HepG2 (cell line): Measurements from ENCODE around the gene SPX. TPM values are rescaled to one million over a fixed set of nuclear protein-coding genes. Genes with fewer than 3 reads are reported as not detected.

Source experiments
- ATAC-seq: fragments of 200-7000 bp; cut with Tn5 transposase; 3 replicates; pipeline ENCODE4 v1.9.1; 2020; ENCODE audit warnings: mild to moderate bottlenecking, moderate library complexity
- BruUV-seq: library from RNA; stranded (reverse); fragments of 400-500 nt; replicated peaks from 2 replicates; lab custom pipeline; 2021; lab: Mats Ljungman, UMichigan
- CTCF ChIA-PET: fragments of 300-600 bp; formaldehyde crosslinking; extraction: SDS; loops from one replicate; lab custom pipeline; 2021; ENCODE audit warnings: low total read pairs, inconsistent platforms, low intra/inter-chr PET ratio; lab: Yijun Ruan, JAX
- POLR2A ChIA-PET: fragments of 350-600 bp; sonication (Branson Sonifier 250); formaldehyde crosslinking; loops from one replicate; lab custom pipeline; 2020; ENCODE audit warnings: antibody characterized with exemption, inconsistent platforms; lab: Yijun Ruan, JAX
- DNase-seq: peaks from one replicate; pipeline ENCODE4 v3.0.0-alpha.2; 2015; ENCODE audit warnings: low spot score
- FAIRE-seq: peaks from 3 replicates; lab custom pipeline; 2011; peaks lifted over from hg19 to GRCh38; lab: Jason Lieb, UNC
- H2AFZ ChIP-seq: one replicate; pipeline ENCODE4 v1.6.1; 2011; ENCODE audit warnings: low read length, inconsistent platforms
- H3K27ac ChIP-seq: fragments of 300-600 bp; 3 replicates; pipeline ENCODE4 v1.8.0; 2011; ENCODE audit warnings: mixed run types, mild to moderate bottlenecking, mixed read lengths, low read length, inconsistent platforms; ENCODE audit not compliant: insufficient read depth; ENCODE audit errors: extremely low read length
- H3K27me3 ChIP-seq, 2 experiments: fragments of 200-600 bp in 1 of 2; 2 replicates in 1 of 2; 3 replicates in 1 of 2; pipeline versions ENCODE4 v1.6.0 to v1.8.0; 2011; ENCODE audit warnings: low read length in 2 of 2, mild to moderate bottlenecking in 2 of 2, moderate library complexity in 2 of 2, inconsistent platforms in 1 of 2; ENCODE audit not compliant: insufficient read depth in 2 of 2, control insufficient read depth in 1 of 2
- H3K36me3 ChIP-seq, 2 experiments: fragments of 200-600 bp in 1 of 2; replicated peaks in 1 of 2; 2 replicates in 1 of 2; 3 replicates in 1 of 2; pipeline versions ENCODE4 v1.5.1 to v1.8.0; 2011; ENCODE audit warnings: low read length in 2 of 2, inconsistent platforms in 1 of 2; ENCODE audit not compliant: insufficient read depth in 2 of 2, control insufficient read depth in 1 of 2
- H3K4me1 ChIP-seq: 2 replicates; pipeline ENCODE4 v1.5.1; 2012; ENCODE audit warnings: low read length, inconsistent platforms; ENCODE audit not compliant: insufficient read depth
- H3K4me2 ChIP-seq: 2 replicates; pipeline ENCODE4 v1.6.0; 2011; ENCODE audit warnings: low read depth, low read length, inconsistent platforms
- H3K4me3 ChIP-seq, 3 experiments: fragments of 200-600 bp in 1 of 3; sonication (generic), shearing (Covaris generic) in 1 of 3; replicated peaks in 1 of 3; 2 replicates each; pipeline ENCODE4 v1.5.1; 2011 to 2016; ENCODE audit warnings: low read length in 3 of 3, inconsistent platforms in 2 of 3, low read depth in 2 of 3, mild to moderate bottlenecking in 2 of 3, control low read depth in 1 of 3, mixed read lengths in 1 of 3; ENCODE audit not compliant: insufficient read depth in 1 of 3
- H3K79me2 ChIP-seq: one replicate; pipeline ENCODE4 v1.6.1; 2011; ENCODE audit warnings: low read length, inconsistent platforms; ENCODE audit not compliant: insufficient read depth
- H3K9ac ChIP-seq: 2 replicates; pipeline ENCODE4 v1.6.0; 2011; ENCODE audit warnings: mild to moderate bottlenecking, low read depth, low read length, inconsistent platforms; ENCODE audit not compliant: insufficient read depth
- H3K9me3 ChIP-seq: 2 replicates; pipeline ENCODE4 v1.5.1; 2012; ENCODE audit warnings: mild to moderate bottlenecking, low read length
- H4K20me1 ChIP-seq: 2 replicates; pipeline ENCODE4 v1.6.0; 2011; ENCODE audit warnings: inconsistent platforms, mild to moderate bottlenecking, low read length, moderate library complexity; ENCODE audit not compliant: insufficient read depth
- AGO1 ChIP-seq: fragments of 200-400 bp; formaldehyde crosslinking; IDR thresholded peaks from 2 replicates; pipeline ENCODE4 v1.6.1; 2017; ENCODE audit warnings: mild to moderate bottlenecking, low read depth, low read length, moderate library complexity; ENCODE audit not compliant: poor library complexity, severe bottlenecking
- BCL3 ChIP-seq: sonication (generic); formaldehyde crosslinking; IDR thresholded peaks from 2 replicates; pipeline ENCODE4 v1.5.1; 2020; ENCODE audit warnings: mild to moderate bottlenecking, missing genetic modification reagents, moderate library complexity
- HES4 ChIP-seq: sonication (generic); formaldehyde crosslinking; IDR thresholded peaks from 2 replicates; pipeline ENCODE4 v1.9.0; 2021; ENCODE audit warnings: mild to moderate bottlenecking, missing genetic modification reagents, borderline replicate concordance
- RXRB ChIP-seq: IDR thresholded peaks from 2 replicates; pipeline ENCODE4 v1.6.1; 2016; ENCODE audit warnings: borderline replicate concordance, missing genetic modification reagents, missing compliant biosample characterization
- SMAD1 ChIP-seq: sonication (generic); formaldehyde crosslinking; IDR thresholded peaks from 2 replicates; pipeline ENCODE4 v1.4.0; 2020; ENCODE audit warnings: missing genetic modification reagents, low read depth, mild to moderate bottlenecking, borderline replicate concordance
- TAF15 ChIP-seq: fragments of 200-400 bp; formaldehyde crosslinking; IDR thresholded peaks from one replicate; pipeline ENCODE4 v1.6.1; 2018; ENCODE audit warnings: mild to moderate bottlenecking, low read depth, low read length; ENCODE audit not compliant: poor library complexity, severe bottlenecking
- ZNF547 ChIP-seq: sonication (generic); formaldehyde crosslinking; IDR thresholded peaks from 2 replicates; pipeline ENCODE4 v1.5.1; 2020; ENCODE audit warnings: mild to moderate bottlenecking, missing genetic modification reagents
- ZNF687 ChIP-seq: sonication (generic); formaldehyde crosslinking; IDR thresholded peaks from 2 replicates; pipeline ENCODE4 v1.5.1; 2020; ENCODE audit warnings: mild to moderate bottlenecking, missing genetic modification reagents, moderate library complexity
- WGBS: methylation state at CpG from one replicate; pipeline ENCODE4 v1.1.6; 2017; ENCODE audit warnings: low lambda C conversion rate; 5-methylcytosine and 5-hydroxymethylcytosine counted together
- in situ Hi-C: cut with HindIII; loops from 2 replicates; pipeline ENCODE4 v1.10.0; 2017; ENCODE audit warnings: low pct_unique_long_range_greater_than_20kb; ENCODE audit not compliant: extremely low pct_ligation_motif_present
- intact Hi-C: fragments of 100-400 bp; cut with micrococcal nuclease; formaldehyde crosslinking; loops from one replicate; pipeline ENCODE4 v1.10.0; 2022; ENCODE audit not compliant: unreplicated experiment
- polyA plus RNA-seq, 8 experiments: library from polyadenylated mRNA; depleted of rRNA in 3 of 8; stranded (reverse) in 7 of 8; unstranded in 1 of 8; fragments of >200 nt; fragmentation: Illumina TruSeq in 4 of 8; extraction: Trizol in 4 of 8; gene quantifications; 2 replicates each; pipeline versions ENCODE4 v1.2.1 to v1.2.3, GENCODE V29; 2011 to 2016; ENCODE audit warnings: low read depth in 4 of 8, missing spikeins in 1 of 8, mixed read lengths in 1 of 8; ENCODE audit not compliant: insufficient read depth in 1 of 8
- total RNA-seq, 5 experiments: library from RNA; depleted of rRNA; stranded (reverse); fragments of >200 nt; fragmentation: Illumina TruSeq; extraction: Trizol; gene quantifications; 2 replicates each; pipeline ENCODE4 v1.2.3, GENCODE V29; 2016; ENCODE audit warnings: low read depth in 1 of 5
- TF ChIP-seq, protein P1 (sequence below): sonication (generic); formaldehyde crosslinking; IDR thresholded peaks from 2 replicates; pipeline ENCODE4 v1.4.0; 2020; ENCODE audit warnings: mild to moderate bottlenecking, missing genetic modification reagents
- TF ChIP-seq, protein P2 (sequence below): sonication (generic); formaldehyde crosslinking; IDR thresholded peaks from 2 replicates; pipeline ENCODE4 v1.5.0; 2020; ENCODE audit warnings: mild to moderate bottlenecking, missing genetic modification reagents, borderline replicate concordance

Gene SPX
- total and polyA plus RNA-seq, 2 of the 13 experiments (the other 11 are each of a cell fraction or from before 2014, with no cell fraction given), result 0.07 to 0.16 TPM

DNA sequence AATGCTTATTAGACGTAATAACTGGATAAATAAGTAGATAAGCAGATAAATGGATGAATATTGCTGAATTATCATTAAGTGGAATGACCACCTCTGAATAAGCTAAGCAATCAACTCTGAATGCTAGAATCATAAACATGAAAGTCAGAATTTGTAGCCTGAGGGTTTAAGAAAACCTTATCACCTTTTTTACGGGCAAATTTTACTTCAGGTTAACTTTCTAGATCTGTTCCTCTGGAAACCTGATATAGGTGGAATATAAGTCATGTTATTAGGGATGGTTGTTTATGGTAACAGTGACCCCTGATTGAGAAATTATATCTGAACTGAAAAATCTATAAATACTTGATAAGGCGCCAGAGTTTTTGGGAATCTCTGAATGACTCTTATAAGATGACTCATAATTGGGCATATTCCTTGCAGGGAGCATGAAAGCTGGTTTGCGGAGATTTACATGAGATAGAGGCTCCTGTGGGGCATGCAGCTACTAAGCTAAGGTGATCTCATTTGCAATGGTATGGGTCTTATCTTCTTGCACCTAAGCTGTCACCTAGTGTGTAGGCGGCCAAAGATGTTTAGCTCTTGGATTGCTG, 12.1 kb downstream of the SPX start:
- Histone ChIP-seq H3K27ac (no peak overlapping the region), H4K20me1 (no peaks in the 10 kb centered on the region), H3K4me3 (no peak overlapping the region), H3K9ac (no peak overlapping the region), H2AFZ (no peak overlapping the region), H3K27me3 (peaks cover 0 to 2% of the 10 kb centered on the region in 2 experiments; a peak in 1 of 5 replicates), H3K36me3 (no peaks in the 10 kb centered on the region), H3K4me1 (no peaks in the 10 kb centered on the region), H3K79me2 (no peaks in the 10 kb centered on the region), H3K4me2 (no peak overlapping the region), H3K9me3 (no peaks in the 10 kb centered on the region)
- ATAC-seq (no peak), DNase-seq (no peak), FAIRE-seq (no peak)
- POLR2A ChIA-PET, result no interaction called here
- intact Hi-C loops, result no loop called here
- BruUV-seq, result no TSS peak
- in situ Hi-C loops, result no loop called here
- WGBS, result 78% methylated on average over 4 of the region's 5 CpGs
- no peak for TF ChIP-seq TAF15
- TF ChIP-seq ZNF687 (CRISPR knock-in tag), result no peak
- no peak for TF ChIP-seq AGO1
- no peak for TF ChIP-seq SMAD1 (CRISPR knock-in tag)
- no peak for TF ChIP-seq HES4 (CRISPR knock-in tag)
- no peak for TF ChIP-seq BCL3 (CRISPR knock-in tag)
- TF ChIP-seq, protein P1, sequence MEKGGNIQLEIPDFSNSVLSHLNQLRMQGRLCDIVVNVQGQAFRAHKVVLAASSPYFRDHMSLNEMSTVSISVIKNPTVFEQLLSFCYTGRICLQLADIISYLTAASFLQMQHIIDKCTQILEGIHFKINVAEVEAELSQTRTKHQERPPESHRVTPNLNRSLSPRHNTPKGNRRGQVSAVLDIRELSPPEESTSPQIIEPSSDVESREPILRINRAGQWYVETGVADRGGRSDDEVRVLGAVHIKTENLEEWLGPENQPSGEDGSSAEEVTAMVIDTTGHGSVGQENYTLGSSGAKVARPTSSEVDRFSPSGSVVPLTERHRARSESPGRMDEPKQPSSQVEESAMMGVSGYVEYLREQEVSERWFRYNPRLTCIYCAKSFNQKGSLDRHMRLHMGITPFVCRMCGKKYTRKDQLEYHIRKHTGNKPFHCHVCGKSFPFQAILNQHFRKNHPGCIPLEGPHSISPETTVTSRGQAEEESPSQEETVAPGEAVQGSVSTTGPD (CRISPR knock-in tag), result no peak
- TF ChIP-seq, protein P2, sequence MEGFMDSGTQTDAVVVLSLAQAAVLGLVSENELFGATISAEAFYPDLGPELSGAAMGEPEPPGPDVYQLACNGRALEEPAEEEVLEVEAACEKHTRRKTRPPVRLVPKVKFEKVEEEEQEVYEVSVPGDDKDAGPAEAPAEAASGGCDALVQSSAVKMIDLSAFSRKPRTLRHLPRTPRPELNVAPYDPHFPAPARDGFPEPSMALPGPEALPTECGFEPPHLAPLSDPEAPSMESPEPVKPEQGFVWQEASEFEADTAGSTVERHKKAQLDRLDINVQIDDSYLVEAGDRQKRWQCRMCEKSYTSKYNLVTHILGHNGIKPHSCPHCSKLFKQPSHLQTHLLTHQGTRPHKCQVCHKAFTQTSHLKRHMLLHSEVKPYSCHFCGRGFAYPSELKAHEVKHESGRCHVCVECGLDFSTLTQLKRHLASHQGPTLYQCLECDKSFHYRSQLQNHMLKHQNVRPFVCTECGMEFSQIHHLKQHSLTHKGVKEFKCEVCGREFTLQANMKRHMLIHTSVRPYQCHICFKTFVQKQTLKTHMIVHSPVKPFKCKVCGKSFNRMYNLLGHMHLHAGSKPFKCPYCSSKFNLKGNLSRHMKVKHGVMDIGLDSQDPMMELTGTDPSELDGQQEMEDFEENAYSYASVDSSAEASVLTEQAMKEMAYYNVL (CRISPR knock-in tag), result no peak
- no peak for TF ChIP-seq RXRB (CRISPR knock-in tag)
- no peak for TF ChIP-seq ZNF547 (CRISPR knock-in tag)
- CTCF ChIA-PET, result no interaction called here
